Body of pancreas (tissue), 4 donors: ENCODE measurements around the gene ETS1. TPM values are rescaled to one million over a fixed set of nuclear protein-coding genes. Genes with fewer than 3 reads are reported as not detected.

Source experiments
- ATAC-seq: fragments of 150-250 bp; one replicate; pipeline ENCODE4 v1.9.1; 2016
- DNase-seq, 4 donors: peaks; one replicate each; pipeline ENCODE4 v3.0.0-alpha.2; 2019
- H3K27ac ChIP-seq, 4 donors: fragments of 200-600 bp; sonication (generic); 1 replicate in 3 of 4; 2 replicates in 1 of 4; pipeline versions ENCODE4 v1.5.1 to v1.6.1; 2016 to 2019; ENCODE audit warnings: mild to moderate bottlenecking in 1 of 4, mixed read lengths in 1 of 4, moderate library complexity in 1 of 4
- H3K27me3 ChIP-seq, 2 donors: fragments of 200-600 bp; sonication (generic); one replicate each; pipeline ENCODE4 v1.6.0; 2016; ENCODE audit warnings: mild to moderate bottlenecking in 1 of 2
- H3K36me3 ChIP-seq, 2 donors: fragments of 200-600 bp; sonication (generic); replicated peaks in 1 of 2; 2 replicates each; pipeline ENCODE4 v1.5.1; 2016; ENCODE audit warnings: low read depth in 2 of 2; ENCODE audit not compliant: insufficient read depth in 1 of 2
- H3K4me1 ChIP-seq: fragments of 200-600 bp; sonication (generic); one replicate; pipeline ENCODE4 v1.6.0; 2016
- H3K4me3 ChIP-seq, 2 donors: fragments of 200-600 bp; sonication (generic); 1 replicate in 1 of 2; 2 replicates in 1 of 2; pipeline ENCODE4 v1.5.1; 2016 to 2019
- H3K9me3 ChIP-seq, 3 donors: fragments of 200-600 bp; sonication (generic); 1 replicate in 2 of 3; 2 replicates in 1 of 3; pipeline ENCODE4 v1.5.1; 2016
- CTCF ChIP-seq, 7 experiments: fragments of 450-650 bp in 4 of 7; fragments of 200-600 bp in 3 of 7; sonication (generic) in 3 of 7; IDR thresholded peaks; one replicate each; pipeline ENCODE4 v1.5.1; 2016 to 2019; ENCODE audit warnings: antibody characterized with exemption in 7 of 7
- POLR2A ChIP-seq, 3 donors: fragments of 450-650 bp; IDR thresholded peaks; one replicate each; pipeline ENCODE4 v1.6.1; 2016; ENCODE audit warnings: antibody characterized with exemption in 3 of 3, mild to moderate bottlenecking in 2 of 3
- WGBS, 2 donors: methylation state at CpG; one replicate each; pipeline ENCODE4 v1.1.5; 2017; 5-methylcytosine and 5-hydroxymethylcytosine counted together
- intact Hi-C: fragments of 100-400 bp; cut with DNase I; formaldehyde crosslinking; loops from one replicate; pipeline ENCODE4 v1.15.1; 2023
- total RNA-seq, 2 donors: library from RNA; depleted of rRNA; stranded (reverse); fragments of >200 nt; gene quantifications; one replicate each; pipeline ENCODE4 v1.1.0, GENCODE V29; 2016

Gene ETS1
- total RNA-seq, 2 donors from 2014 or later = 20.0 to 22.7 TPM

GRCh38 chr11:128498721-128499245 is 88.6 kb downstream of the ETS1 start:
- DNase-seq (no peak), ATAC-seq (no peak)
- intact Hi-C loops = no loop called here
- H3K36me3 ChIP-seq = no peaks in the 10 kb centered on the region
- H3K9me3 ChIP-seq = no peaks in the 10 kb centered on the region
- no peak overlapping the region for H3K4me3 ChIP-seq
- H3K27me3 ChIP-seq = no peaks in the 10 kb centered on the region
- TF ChIP-seq POLR2A (IDR thresholded peaks at IDR 0.05) (no peak), CTCF (IDR thresholded peaks at IDR 0.05) (no peak)
- WGBS, 2 donors = 74 to 86% methylated on average over 2 of the region's 2 CpGs
- peaks cover 44% of the 10 kb centered on the region for H3K4me1 ChIP-seq
- H3K27ac ChIP-seq = no peak overlapping the region

- ATAC-seq = no peak
- 52 to 54% methylated on average over 3 of the region's 3 CpGs for WGBS, 2 donors
Measured at GRCh38 chr11:128497776-128498095, 89.6 kb downstream of the ETS1 start.

GRCh38 chr11:128497061-128497775 is 90.1 kb downstream of the ETS1 start:
- Histone ChIP-seq H3K27ac (peak overlapping the region in 3 of 4 donors; percentile 4 to 68 (median 46)), H3K36me3 (no peaks in the 10 kb centered on the region), H3K4me3 (no peak overlapping the region), H3K4me1 (peaks cover 44% of the 10 kb centered on the region), H3K9me3 (no peaks in the 10 kb centered on the region), H3K27me3 (no peaks in the 10 kb centered on the region)
- DNase-seq (peak; percentile 43 to 65 (median 58)), ATAC-seq (peak; percentile 75)
- TF ChIP-seq POLR2A (IDR thresholded peaks at IDR 0.05) = no peak
- TF ChIP-seq CTCF (IDR thresholded peaks at IDR 0.05) = no peak
- 47 to 51% methylated on average over 7 of the region's 7 CpGs for WGBS, 2 donors
- intact Hi-C loops = no loop called here

More at GRCh38 chr11:128497776-128498095, 89.6 kb downstream of the ETS1 start:
- no peaks in the 10 kb centered on the region for H3K9me3 ChIP-seq
- H3K36me3 ChIP-seq = no peaks in the 10 kb centered on the region
- H3K27me3 ChIP-seq = no peaks in the 10 kb centered on the region
- peak overlapping the region in 2 of 4 donors; percentile 46 to 68 for H3K27ac ChIP-seq
- DNase-seq = no peak
- TF ChIP-seq POLR2A (IDR thresholded peaks at IDR 0.05) = no peak
- no peak for TF ChIP-seq CTCF (IDR thresholded peaks at IDR 0.05)
- peaks cover 44% of the 10 kb centered on the region for H3K4me1 ChIP-seq
- H3K4me3 ChIP-seq = no peak overlapping the region
- intact Hi-C loops = no loop called here

- no peak overlapping the region for H3K4me3 ChIP-seq
- TF ChIP-seq POLR2A (IDR thresholded peaks at IDR 0.05) = no peak
- no peak for TF ChIP-seq CTCF (IDR thresholded peaks at IDR 0.05)
- 25 to 34% methylated on average over 4 of the region's 4 CpGs for WGBS, 2 donors
- H3K4me1 ChIP-seq = peaks cover 40% of the 10 kb centered on the region
- H3K9me3 ChIP-seq = no peaks in the 10 kb centered on the region
- intact Hi-C loops = no loop called here
- H3K27me3 ChIP-seq = no peaks in the 10 kb centered on the region
- H3K27ac ChIP-seq = peak overlapping the region; percentile 9 to 68 (median 37)
- DNase-seq (no peak), ATAC-seq (peak; percentile 46)
- no peaks in the 10 kb centered on the region for H3K36me3 ChIP-seq
Measured at GRCh38 chr11:128496692-128497060, 90.7 kb downstream of the ETS1 start.

- intact Hi-C loops = no loop called here
- no peak for TF ChIP-seq POLR2A (IDR thresholded peaks at IDR 0.05)
- TF ChIP-seq CTCF (IDR thresholded peaks at IDR 0.05) = no peak
- ATAC-seq (no peak), DNase-seq (no peak)
- Histone ChIP-seq H3K27me3 (no peaks in the 10 kb centered on the region), H3K9me3 (no peaks in the 10 kb centered on the region), H3K4me1 (peaks cover 38% of the 10 kb centered on the region), H3K27ac (peak overlapping the region; percentile 9 to 68 (median 37)), H3K4me3 (no peak overlapping the region), H3K36me3 (no peaks in the 10 kb centered on the region)
- 4 to 15% methylated on average over 3 of the region's 3 CpGs for WGBS, 2 donors
Measured at GRCh38 chr11:128496249-128496648, 91.1 kb downstream of the ETS1 start.
